Stimulated activated memory B cell treated with anti-CD40 and anti-IgM and Interleukin-4, amounts not matched to agents 10 μg/mL and 1 μg/mL and 100 μg/mL, for 72 hours (primary cell): ENCODE results near the gene PARN.

Experiments
- ATAC-seq: fragments of 150-1000 bp; cut with Tn5 transposase; 2 replicates; pipeline ENCODE4 v1.10.0; 2021
- H3K27ac Mint-ChIP-seq: one replicate; pipeline ENCODE4 v1.8.0; 2022; ENCODE audit warnings: mild to moderate bottlenecking, mixed read lengths
- H3K27me3 Mint-ChIP-seq: one replicate; pipeline ENCODE4 v1.8.0; 2022; ENCODE audit warnings: mixed read lengths
- H3K36me3 Mint-ChIP-seq: one replicate; pipeline ENCODE4 v1.8.0; 2022; ENCODE audit warnings: mixed read lengths
- H3K4me1 Mint-ChIP-seq: one replicate; pipeline ENCODE4 v1.8.0; 2022; ENCODE audit warnings: mixed read lengths
- H3K4me3 Mint-ChIP-seq: one replicate; pipeline ENCODE4 v1.8.0; 2022; ENCODE audit warnings: mild to moderate bottlenecking, moderate library complexity, mixed read lengths
- H3K9me3 Mint-ChIP-seq: one replicate; pipeline ENCODE4 v1.8.0; 2022; ENCODE audit warnings: mixed read lengths

PARN gene

DNA sequence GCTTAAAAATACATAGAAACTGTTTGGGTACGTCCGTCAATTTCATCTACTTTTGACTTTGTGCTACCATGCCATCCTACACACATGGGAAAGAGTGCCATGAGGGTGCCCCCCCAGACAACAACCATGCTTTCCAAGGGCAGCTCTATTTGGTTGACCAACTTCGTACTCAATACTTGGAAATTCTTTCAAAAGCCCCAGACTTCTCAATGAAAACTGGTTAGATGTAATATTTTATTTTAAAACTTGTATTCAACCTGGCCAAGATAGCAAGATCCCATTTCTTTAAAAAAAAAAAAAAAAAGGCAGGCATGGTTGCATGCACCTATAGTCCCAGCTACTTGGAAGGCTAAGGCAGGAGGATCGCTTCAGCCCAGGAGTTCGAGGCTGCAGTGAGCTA, 98.4 kb downstream of the PARN start:
- no peak overlapping the region for H3K4me3 Mint-ChIP-seq
- H3K9me3 Mint-ChIP-seq: peaks cover 4% of the 10 kb centered on the region
- no peaks in the 10 kb centered on the region for H3K27me3 Mint-ChIP-seq
- peaks cover 14% of the 10 kb centered on the region for H3K4me1 Mint-ChIP-seq
- peaks cover 35% of the 10 kb centered on the region for H3K36me3 Mint-ChIP-seq
- H3K27ac Mint-ChIP-seq: no peak overlapping the region
- ATAC-seq: no peak

DNA sequence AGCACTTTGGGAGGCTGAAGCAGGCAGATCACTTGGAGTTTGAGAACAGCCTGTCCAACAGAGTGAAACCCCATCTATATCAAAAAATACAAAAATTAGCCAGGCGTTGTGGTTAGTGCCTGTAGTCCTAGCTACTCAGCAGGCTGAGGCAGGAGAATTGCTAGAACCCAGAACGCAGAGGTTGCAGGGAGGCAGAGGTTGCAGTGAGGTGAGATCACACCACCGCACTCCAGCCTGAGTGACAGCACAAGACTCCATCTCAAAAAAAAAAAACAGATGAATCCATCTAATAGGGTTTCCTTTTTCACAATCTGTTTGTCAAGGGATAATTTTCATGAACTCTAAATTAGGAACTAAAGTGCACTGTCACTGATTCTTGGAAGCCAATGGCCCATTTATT, 99.0 kb downstream of the PARN start:
- ATAC-seq: no peak
- H3K9me3 Mint-ChIP-seq: peaks cover 4% of the 10 kb centered on the region
- H3K36me3 Mint-ChIP-seq: peaks cover 35% of the 10 kb centered on the region
- H3K4me1 Mint-ChIP-seq: peaks cover 14% of the 10 kb centered on the region
- no peak overlapping the region for H3K27ac Mint-ChIP-seq
- no peaks in the 10 kb centered on the region for H3K27me3 Mint-ChIP-seq
- no peak overlapping the region for H3K4me3 Mint-ChIP-seq

DNA sequence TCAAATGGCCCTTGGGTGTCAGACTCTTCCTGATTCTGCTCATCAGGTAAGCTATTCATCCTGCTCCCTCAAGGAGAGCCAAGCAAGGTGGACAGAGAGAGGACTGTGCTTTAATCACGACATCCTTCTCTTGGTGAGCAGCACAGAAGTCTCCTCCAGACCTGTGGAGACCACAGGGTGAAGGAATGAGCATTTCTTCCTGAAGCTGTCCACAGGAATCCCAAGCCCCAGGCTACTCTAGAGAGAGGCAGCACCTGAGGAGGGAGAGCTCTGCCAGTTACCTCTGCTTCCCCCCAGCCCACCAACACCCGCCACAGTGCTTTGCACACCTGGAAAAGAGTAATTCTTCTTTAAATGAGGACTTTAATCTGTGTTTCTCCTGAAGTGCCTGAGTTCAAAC, 100.0 kb downstream of the PARN start:
- H3K4me1 Mint-ChIP-seq: peaks cover 14% of the 10 kb centered on the region
- ATAC-seq: no peak
- H3K36me3 Mint-ChIP-seq: peaks cover 40% of the 10 kb centered on the region
- H3K4me3 Mint-ChIP-seq: no peak overlapping the region
- peaks cover 4% of the 10 kb centered on the region for H3K9me3 Mint-ChIP-seq
- no peak overlapping the region for H3K27ac Mint-ChIP-seq
- H3K27me3 Mint-ChIP-seq: no peaks in the 10 kb centered on the region

DNA sequence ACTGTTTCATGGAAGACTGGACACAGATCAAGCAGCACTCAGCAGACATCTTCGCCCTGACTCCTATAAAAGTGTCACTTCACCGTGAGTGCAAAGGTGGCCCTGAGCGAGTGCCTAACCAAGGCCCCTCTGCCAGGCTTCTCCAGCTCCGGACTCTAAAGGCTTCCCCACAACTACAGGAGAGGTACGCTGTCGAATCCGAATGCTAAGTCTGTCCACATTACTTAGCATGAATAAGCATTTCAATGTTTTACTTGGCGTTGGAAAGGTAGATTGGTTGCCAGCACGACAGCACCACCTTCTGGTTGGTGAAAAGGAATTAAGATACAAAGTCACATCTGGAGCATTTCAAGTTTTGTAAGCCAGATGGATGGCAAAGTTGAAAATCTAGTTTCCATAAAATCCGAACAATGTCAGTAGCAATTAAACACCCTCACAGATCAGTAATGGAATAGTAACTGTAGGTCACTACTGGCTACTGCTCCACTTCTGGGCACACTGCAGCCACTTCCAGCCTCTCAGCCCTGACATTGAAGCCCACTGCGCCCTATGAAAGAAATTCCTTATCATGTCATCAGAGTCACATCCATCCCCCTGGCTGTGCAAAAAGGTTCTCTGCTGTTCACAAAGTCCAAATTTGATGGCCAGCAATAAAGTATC, 100.9 kb downstream of the PARN start:
- H3K36me3 Mint-ChIP-seq: peaks cover 39% of the 10 kb centered on the region
- H3K27me3 Mint-ChIP-seq: no peaks in the 10 kb centered on the region
- H3K4me1 Mint-ChIP-seq: peaks cover 14% of the 10 kb centered on the region
- ATAC-seq: no peak
- no peak overlapping the region for H3K4me3 Mint-ChIP-seq
- H3K27ac Mint-ChIP-seq: peak overlapping the region; percentile 46
- peaks cover 4% of the 10 kb centered on the region for H3K9me3 Mint-ChIP-seq

- no peak overlapping the region for H3K27ac Mint-ChIP-seq
- no peak for ATAC-seq
- H3K4me1 Mint-ChIP-seq: peaks cover 14% of the 10 kb centered on the region
- H3K36me3 Mint-ChIP-seq: peaks cover 31% of the 10 kb centered on the region
- no peaks in the 10 kb centered on the region for H3K9me3 Mint-ChIP-seq
- H3K4me3 Mint-ChIP-seq: no peak overlapping the region
- no peaks in the 10 kb centered on the region for H3K27me3 Mint-ChIP-seq
Measured at GRCh38 chr16:14528306-14528705, 101.8 kb downstream of the PARN start.

DNA sequence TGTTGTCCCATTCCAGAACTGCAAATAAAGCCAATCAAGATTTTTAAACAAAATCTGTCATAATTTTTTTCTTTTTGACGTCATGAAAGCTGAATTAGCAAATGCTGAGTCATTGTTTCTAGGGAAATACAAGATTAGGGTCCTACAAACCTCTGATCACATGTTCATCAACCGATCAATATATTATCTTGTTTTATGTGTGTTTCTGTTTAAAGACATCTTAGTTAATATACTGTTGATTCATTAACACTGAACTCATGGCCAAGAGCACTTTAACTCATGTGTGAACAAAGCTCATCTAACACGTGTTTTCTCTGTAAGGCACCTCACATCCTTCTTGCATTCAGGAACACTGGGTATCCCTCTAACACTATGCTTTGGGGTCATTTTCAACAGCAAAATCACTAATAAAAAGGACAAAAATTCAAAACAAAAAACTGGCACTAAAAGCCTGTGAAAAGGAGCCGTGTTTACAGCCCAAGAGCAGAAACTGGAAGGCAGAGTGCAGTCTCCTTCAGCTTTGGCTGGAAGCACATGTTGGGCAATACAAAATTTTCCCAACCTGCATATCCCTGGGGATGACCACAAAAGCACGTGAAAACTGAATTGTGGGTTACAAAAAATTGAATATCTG, 102.5 kb downstream of the PARN start:
- Mint-ChIP-seq H3K9me3 (no peaks in the 10 kb centered on the region), H3K4me1 (peaks cover 21% of the 10 kb centered on the region), H3K27me3 (no peaks in the 10 kb centered on the region), H3K27ac (no peak overlapping the region), H3K4me3 (no peak overlapping the region), H3K36me3 (peaks cover 26% of the 10 kb centered on the region)
- ATAC-seq: no peak

DNA sequence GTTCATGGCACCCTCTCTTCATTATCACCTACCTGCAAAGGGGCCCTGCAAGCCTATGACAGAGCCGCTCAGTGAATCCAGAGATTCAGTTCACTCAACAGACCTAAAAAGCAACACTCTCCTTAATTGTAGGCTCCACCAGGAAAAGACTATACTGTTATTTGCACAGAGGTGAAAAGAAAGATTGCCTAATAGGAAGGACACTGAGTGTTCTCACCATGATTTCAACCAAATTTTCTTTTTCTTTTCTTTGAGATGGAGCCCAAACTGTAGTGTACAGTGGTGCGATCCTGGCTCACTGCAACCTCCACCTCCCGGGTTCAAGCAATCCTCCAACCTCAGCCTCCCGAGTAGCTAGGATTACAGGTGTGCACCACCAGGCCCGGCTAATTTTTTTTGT, 104.5 kb downstream of the PARN start:
- H3K4me1 Mint-ChIP-seq: peaks cover 30% of the 10 kb centered on the region
- no peak for ATAC-seq
- peaks cover 25% of the 10 kb centered on the region for H3K36me3 Mint-ChIP-seq
- no peak overlapping the region for H3K4me3 Mint-ChIP-seq
- no peak overlapping the region for H3K27ac Mint-ChIP-seq
- no peaks in the 10 kb centered on the region for H3K27me3 Mint-ChIP-seq
- H3K9me3 Mint-ChIP-seq: no peaks in the 10 kb centered on the region

- no peak for ATAC-seq
- H3K4me3 Mint-ChIP-seq: no peak overlapping the region
- H3K27ac Mint-ChIP-seq: no peak overlapping the region
- H3K4me1 Mint-ChIP-seq: peaks cover 36% of the 10 kb centered on the region
- H3K36me3 Mint-ChIP-seq: peaks cover 19% of the 10 kb centered on the region
- H3K27me3 Mint-ChIP-seq: no peaks in the 10 kb centered on the region
- no peaks in the 10 kb centered on the region for H3K9me3 Mint-ChIP-seq
Measured at GRCh38 chr16:14524979-14525378, 105.1 kb downstream of the PARN start.

DNA sequence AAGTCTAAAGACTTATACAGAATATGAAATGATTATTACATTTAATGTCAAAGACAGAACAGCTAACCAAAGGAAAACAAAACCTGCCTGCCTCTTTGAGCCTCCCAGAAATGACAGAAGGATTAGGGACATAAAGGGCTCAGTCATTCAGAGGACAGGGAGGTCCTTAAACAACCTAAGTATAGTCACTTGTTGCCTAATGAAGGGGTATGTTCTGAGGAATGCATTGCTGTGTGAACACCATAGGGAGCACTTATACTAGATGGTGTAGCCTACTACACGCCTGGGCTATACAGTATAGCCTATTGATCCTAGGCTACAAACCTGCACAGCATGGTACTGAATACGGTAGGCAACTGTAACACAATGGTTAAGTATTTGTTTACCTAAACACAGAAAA, 106.4 kb downstream of the PARN start:
- Mint-ChIP-seq H3K27me3 (no peaks in the 10 kb centered on the region), H3K4me3 (no peak overlapping the region), H3K4me1 (peaks cover 33% of the 10 kb centered on the region), H3K36me3 (peaks cover 9% of the 10 kb centered on the region), H3K27ac (no peak overlapping the region), H3K9me3 (no peaks in the 10 kb centered on the region)
- no peak for ATAC-seq

DNA sequence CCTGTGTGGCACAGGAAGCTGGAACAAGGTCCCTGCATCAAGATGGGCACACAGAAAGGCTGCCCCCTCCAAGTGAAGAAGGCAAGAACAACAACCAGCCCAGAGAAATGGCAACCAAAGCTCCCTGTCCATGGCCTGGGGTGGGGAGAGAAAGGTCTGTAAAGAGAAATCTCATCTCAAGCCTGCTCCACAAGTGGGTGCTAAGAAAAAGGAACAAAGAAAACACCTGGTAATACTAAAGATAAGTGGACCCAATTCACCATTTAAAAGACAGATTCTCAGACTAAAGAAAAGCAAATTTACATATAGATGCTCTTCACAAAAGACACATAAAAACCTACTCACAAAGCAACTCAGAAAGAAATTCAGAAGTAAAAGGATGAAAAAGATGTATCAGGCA, 107.4 kb downstream of the PARN start:
- no peak for ATAC-seq
- H3K4me1 Mint-ChIP-seq: peaks cover 32% of the 10 kb centered on the region

DNA sequence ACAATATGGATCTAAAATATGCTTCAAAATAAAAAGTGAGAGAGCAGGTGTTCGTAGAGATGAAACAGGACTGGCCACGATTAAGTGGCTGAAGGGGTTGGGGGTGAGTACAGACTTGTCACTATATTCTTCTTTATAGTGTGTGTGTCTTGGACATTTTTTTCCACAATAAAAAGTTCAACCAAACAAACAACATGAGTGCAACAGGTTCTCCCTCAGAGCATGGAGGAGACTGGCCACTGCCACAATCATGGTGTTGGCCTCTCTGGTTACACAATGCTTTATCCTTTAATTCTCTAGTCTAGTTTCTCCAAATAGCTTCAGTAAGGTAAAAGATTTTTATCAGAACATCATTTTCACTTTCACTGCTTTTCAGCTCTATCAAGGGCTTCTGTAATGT, 109.3 kb downstream of the PARN start:
- H3K9me3 Mint-ChIP-seq: no peaks in the 10 kb centered on the region
- H3K27ac Mint-ChIP-seq: no peak overlapping the region
- no peak overlapping the region for H3K4me3 Mint-ChIP-seq
- H3K4me1 Mint-ChIP-seq: peaks cover 25% of the 10 kb centered on the region
- H3K36me3 Mint-ChIP-seq: peaks cover 9% of the 10 kb centered on the region
- no peak for ATAC-seq
- no peaks in the 10 kb centered on the region for H3K27me3 Mint-ChIP-seq

More for the DNA sequence above, 107.4 kb downstream of the PARN start:
- Mint-ChIP-seq H3K9me3 (no peaks in the 10 kb centered on the region), H3K36me3 (peaks cover 9% of the 10 kb centered on the region), H3K27ac (peak overlapping the region; percentile 37), H3K4me3 (no peak overlapping the region), H3K27me3 (no peaks in the 10 kb centered on the region)

DNA sequence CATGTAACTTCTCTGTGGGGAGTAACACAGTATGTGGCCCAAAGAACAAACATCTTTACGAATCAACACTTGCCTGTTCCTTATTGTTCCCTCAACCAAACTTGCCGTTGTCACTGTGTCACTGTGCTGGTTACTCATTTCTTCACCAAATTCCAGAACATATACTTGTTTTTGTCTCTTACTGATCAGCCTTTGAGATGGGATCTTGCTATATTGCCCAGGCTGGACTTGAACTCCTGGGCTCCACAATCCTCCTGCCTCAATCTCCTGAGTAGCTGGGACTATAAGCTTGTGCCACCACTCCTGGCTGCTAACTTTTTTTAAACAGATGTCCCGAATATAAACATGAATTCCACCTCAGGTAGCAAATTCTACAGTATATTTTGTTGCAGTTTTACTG, 115.1 kb downstream of the PARN start:
- Mint-ChIP-seq H3K4me1 (peaks cover 8% of the 10 kb centered on the region), H3K36me3 (peaks cover 20% of the 10 kb centered on the region), H3K4me3 (no peak overlapping the region), H3K9me3 (no peaks in the 10 kb centered on the region), H3K27me3 (no peaks in the 10 kb centered on the region), H3K27ac (no peak overlapping the region)
- ATAC-seq: no peak

DNA sequence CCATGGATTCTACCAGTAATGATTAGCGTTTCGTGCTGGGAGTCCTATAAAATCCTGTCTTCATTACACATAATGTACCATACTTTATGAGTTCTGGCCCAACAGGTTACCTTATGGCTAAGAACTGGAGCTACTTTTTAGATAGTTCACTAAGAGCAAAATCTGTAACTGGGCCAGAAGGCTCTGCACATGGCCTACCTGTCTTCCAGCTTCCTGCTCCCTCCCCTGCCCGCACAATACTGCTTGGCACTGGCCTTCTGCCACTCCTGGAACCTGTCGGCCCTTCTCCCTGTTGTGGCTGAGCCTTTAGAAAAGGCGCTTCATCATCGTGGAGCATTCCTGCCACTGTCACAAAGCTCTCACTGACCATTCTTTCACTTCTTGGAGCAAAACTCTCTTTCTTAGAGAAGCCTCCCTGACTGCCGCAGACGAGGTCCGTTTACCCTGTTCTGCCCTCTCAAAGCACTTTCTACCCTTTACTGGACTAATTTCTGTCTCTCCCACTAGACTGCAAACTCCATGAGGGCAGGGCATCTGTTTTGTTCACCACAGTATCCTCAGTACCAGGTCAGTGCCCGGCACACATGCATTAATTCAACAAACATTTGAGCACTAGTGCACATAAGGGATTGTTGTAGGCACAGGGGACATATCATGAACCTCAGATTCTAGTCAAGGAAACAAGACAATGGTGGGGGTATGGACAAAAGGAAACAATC, 116.5 kb downstream of the PARN start:
- Mint-ChIP-seq H3K36me3 (peaks cover 20% of the 10 kb centered on the region), H3K27ac (no peak overlapping the region), H3K27me3 (no peaks in the 10 kb centered on the region), H3K4me3 (no peak overlapping the region), H3K4me1 (peaks cover 5% of the 10 kb centered on the region), H3K9me3 (no peaks in the 10 kb centered on the region)
- ATAC-seq: no peak

DNA sequence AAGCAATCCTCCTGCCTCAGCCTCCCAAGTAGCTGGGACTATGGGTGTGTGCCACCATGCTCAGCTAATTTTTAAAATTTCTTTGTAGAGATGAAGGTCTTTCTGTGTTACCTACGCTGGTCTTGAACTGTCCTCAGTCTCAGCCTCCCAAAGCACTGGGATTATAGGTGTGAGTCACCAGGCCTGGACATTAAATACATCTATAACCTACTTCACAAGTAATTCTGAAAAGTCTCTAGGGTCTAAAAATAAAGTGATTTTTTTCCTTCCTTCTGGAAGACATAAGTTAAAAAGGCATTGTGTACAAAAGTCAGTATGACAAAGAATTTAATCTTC, 118.3 kb downstream of the PARN start:
- Mint-ChIP-seq H3K27me3 (no peaks in the 10 kb centered on the region), H3K9me3 (no peaks in the 10 kb centered on the region), H3K27ac (no peak overlapping the region), H3K4me1 (peaks cover 5% of the 10 kb centered on the region), H3K4me3 (no peak overlapping the region), H3K36me3 (peaks cover 21% of the 10 kb centered on the region)
- ATAC-seq: no peak

DNA sequence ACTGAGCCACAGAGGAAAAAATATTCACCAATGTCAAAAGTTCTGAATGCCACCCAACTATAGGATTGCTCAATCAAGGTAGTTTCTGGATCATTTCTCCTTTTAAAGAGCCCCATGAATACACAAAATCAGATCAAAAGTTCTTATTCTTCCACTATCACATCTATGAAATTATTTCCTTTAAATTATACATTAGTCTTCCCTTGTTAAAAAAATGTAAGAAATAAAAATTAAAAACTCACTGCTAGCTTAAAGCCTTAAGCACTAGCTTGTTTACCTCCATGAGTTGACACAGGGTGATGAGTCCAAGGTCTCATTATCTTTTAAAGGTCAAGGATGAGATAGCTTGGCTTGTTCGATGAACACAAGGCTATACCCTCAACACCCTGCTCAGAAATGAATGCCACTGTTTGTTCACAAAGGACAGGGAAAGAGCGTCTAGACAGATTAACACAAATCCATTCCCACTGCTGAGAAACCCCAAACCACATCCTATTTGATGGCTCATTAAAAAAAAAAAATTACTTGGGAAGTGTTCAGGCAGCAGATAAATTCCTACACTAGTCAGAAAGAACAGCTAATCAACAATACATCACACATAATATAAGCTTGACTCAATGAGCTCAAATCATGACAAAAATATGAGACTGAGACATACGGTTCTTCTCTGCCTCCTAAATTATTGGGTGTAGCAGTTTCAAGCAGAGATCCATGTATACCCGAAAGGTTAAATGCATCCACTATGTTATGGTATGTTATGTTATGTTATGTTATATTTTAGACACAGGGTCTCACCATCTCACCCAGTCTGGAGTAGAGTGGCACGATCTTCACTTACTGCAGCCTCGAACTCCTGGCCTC, 118.9 kb downstream of the PARN start:
- peaks cover 27% of the 10 kb centered on the region for H3K36me3 Mint-ChIP-seq
- no peaks in the 10 kb centered on the region for H3K27me3 Mint-ChIP-seq
- H3K9me3 Mint-ChIP-seq: no peaks in the 10 kb centered on the region
- H3K4me3 Mint-ChIP-seq: no peak overlapping the region
- H3K4me1 Mint-ChIP-seq: peaks cover 11% of the 10 kb centered on the region
- no peak overlapping the region for H3K27ac Mint-ChIP-seq
- ATAC-seq: no peak
